ENCODE results near the gene HHEX.

GRCh38 chr10:92720831-92721165 is 31.0 kb downstream of the HHEX start:
- TF ChIP-seq EP300 (IDR thresholded peaks at IDR 0.05) (no peak), MAZ (IDR thresholded peaks at IDR 0.05; ENCODE audit: borderline replicate concordance, low read depth, low read length) (no peak), NFE2L2 (conservative IDR thresholded peaks at IDR 0.05; ENCODE audit: low read length) (no peak), CHD4 (IDR thresholded peaks at IDR 0.05; ENCODE audit: borderline replicate concordance) (no peak), CTCF (IDR thresholded peaks at IDR 0.05) (no peak), RFX5 (IDR thresholded peaks at IDR 0.05) (no peak), MAX (IDR thresholded peaks at IDR 0.05) (no peak), JUN (IDR thresholded peaks at IDR 0.05) (no peak), POLR2A (IDR thresholded peaks at IDR 0.05; ENCODE audit: low read length) (no peak), RAD21 (conservative IDR thresholded peaks at IDR 0.05 in 1 of 2, IDR thresholded peaks at IDR 0.05 in 1 of 2) (no peak), NR3C1 (IDR thresholded peaks at IDR 0.05) (no peak), GATA3 (IDR thresholded peaks at IDR 0.05; ENCODE audit: borderline replicate concordance) (no peak), BHLHE40 (IDR thresholded peaks at IDR 0.05; ENCODE audit: low read depth, low read length) (no peak)
